GM11168 (cell line): ENCODE measurements around the gene LEPROT.

ENCODE experiments used
- in situ Hi-C: fragments of 300-500 bp; cut with MboI; formaldehyde crosslinking; loops from one replicate; pipeline ENCODE4 v1.12.0; 2022; ENCODE audit warnings: low sequenced_read_pairs; ENCODE audit not compliant: unreplicated experiment

LEPROT gene

GRCh38 chr1:65470766-65471165, 50.3 kb downstream of the LEPROT start:
- in situ Hi-C loops = no loop called here

GRCh38 chr1:65471213-65471833, 50.9 kb downstream of the LEPROT start:
- in situ Hi-C loops = no loop called here

DNA sequence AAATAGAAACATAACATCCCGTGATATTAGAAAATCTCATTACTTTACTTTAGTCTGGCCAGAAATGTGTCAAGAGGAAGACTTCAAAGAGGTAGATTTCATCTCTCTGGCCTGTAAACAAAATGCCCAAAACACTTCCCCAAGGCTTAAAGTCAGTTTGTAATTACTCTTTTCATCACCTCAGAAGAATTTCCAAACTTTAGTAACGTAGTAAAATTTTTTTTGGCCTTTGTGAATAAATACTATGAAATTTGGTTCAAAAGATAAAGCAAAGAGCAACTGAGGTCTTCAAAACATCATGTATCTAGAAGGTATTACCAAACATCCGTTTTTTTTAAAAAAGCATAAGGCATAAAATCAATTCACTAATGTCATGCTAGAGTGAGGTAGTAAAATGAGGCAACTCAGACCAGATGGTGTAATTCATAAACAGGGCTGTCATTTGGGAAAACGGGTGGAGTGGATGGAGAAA, 51.4 kb downstream of the LEPROT start:
- in situ Hi-C loops = no loop called here

DNA sequence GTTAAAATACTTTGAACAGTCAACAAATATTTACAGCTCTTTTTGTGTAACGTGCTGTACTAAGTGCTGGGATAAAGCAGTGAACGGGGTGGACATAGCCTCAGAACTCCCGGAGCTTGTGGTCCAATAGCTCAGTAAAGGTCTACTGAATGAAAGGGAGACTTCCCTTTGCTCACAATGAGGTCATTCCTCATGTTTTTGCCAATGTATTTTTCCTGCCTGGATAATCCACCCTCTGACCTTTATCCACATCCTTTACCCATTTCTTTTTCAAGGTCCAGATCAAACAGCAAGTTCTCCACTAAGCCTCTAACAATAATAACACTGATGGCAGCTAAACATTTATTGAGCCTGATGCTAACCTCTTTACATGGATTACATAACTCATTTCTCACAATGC, 55.9 kb downstream of the LEPROT start:
- in situ Hi-C loops = no loop called here

DNA sequence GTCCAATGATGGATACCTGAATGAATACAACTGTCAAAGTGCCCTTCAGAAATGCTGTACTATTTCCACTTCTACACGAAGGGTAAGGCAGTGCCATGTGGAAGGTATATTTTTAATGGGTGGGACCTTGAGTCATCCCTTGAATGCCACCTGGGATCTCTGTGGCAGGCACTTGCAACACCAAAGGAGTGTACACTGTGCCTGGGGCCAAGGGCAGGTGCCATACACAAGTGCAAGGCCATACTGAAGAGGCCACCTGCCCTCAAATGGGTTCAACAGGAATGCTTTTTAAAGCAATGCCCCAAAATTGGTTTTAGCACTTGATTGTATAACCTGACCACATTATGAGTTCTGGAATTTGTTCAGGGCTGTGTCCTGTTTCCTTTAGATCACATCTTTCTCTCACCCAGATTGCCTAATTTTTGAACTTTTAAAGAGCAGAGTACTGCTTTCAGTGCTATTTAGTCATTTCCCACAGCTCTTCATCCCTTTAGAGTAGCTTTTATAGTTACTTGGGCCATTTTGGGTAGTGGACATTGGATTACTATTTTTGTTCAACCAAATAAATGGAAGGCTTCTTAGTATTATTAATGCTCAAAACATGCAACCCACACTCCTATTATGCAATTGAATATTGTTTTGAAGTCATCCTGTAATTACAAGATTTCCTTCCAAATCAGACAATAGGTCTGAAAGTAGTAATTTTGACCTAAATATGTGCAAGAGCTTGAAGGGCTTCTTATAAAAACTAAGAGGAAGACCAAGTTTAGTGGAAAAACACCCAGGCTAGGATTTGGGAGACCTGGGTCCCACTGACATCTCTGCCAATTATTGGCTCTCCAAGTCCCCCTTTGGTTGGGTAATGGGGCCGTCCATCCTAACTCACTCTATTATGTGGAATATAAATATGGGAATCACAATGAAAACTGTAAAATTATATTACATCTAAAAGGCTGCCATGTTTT, 57.2 kb downstream of the LEPROT start:
- in situ Hi-C loops = no loop called here

DNA sequence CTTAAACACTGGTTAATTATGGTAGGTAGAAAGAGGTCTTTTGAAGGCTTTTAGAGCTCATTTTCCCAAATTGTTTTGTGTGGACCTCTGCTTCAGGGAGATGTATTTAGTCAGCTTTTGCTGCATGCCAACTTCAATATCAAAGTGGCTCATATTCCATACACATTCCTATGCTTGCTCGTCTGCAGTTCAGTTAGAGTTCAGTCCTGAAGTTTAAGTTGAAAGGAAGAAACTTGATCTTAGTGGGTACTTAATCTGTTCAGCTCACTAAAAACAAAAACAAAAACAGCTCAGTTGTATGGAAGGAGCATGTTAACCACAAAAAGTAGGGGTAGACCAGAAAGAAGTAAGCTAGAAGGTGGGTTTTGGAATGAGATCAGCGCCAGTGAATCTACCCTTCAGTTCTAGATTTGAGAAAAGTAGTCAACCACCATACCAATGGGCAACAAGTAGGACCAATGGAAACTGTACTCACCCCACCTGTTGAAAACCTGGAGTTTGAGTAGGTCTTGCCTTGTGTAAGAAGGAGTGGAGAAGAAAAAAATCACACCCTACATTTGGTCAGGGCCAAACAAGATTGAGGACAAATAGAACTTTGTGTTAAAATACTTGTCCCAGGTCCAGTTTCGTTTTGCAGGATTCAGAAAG, 58.0 kb downstream of the LEPROT start:
- in situ Hi-C loops = no loop called here

- in situ Hi-C loops = no loop called here
Measured at GRCh38 chr1:65479554-65480204, 59.2 kb downstream of the LEPROT start.

- in situ Hi-C loops = no loop called here
Measured at GRCh38 chr1:65480684-65481405, 60.4 kb downstream of the LEPROT start.

GRCh38 chr1:65483993-65484754, 63.7 kb downstream of the LEPROT start:
- in situ Hi-C loops = no loop called here
